ENCODE data around the gene TUBG1.

Gene TUBG1

DNA sequence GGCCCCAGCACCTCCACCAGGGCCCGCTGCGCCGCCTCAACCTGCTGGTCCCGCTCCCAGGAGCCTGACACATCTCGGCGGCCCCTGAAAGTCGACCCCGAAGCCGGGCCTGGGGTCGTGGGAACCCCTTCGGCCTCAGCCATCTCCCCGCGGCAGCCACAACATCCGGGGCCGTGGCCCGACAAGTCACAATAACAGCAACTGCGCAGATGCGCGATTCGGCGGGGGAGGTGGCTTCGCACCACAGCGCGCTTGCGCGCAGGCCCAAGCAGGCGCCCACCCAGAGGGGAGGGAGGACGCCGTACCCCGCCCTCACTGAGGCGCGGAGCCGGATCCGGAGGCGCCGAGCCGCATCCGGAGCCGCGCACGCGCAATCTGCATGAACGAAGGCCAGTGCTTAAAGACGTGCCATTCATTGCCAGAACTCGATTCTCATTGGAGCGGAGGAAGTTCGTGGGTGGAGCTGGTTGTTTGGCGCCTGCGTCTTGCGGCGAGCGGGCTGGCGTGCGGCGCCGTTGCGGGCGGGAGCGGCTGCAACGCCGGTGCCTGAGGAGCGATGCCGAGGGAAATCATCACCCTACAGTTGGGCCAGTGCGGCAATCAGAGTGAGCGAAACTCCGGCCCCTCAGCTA, at the start of gene TUBG1, which contains the start of gene RETREG3:
TUBG1 (plus strand) TSS at position 502 of the 632 bp plus-strand sequence; CDS start at position 557, 55 bp downstream.
RETREG3 (minus strand) TSS at position 193 of the 632 bp plus-strand sequence; CDS start at position 143, 50 bp downstream.
- H3K27me3 ChIP-seq (ENCODE audit: insufficient read depth, poor library complexity, severe bottlenecking), result no peaks in the 10 kb centered on the region
- peaks cover 3% of the 10 kb centered on the region for H3K4me1 ChIP-seq (ENCODE audit: insufficient read depth, poor library complexity, severe bottlenecking)
- peak within 1 kb of the TSS; percentile 77 for H3K27ac ChIP-seq (ENCODE audit: poor library complexity, severe bottlenecking)
- peak; percentile 86 for ATAC-seq (ENCODE audit: low read depth)
- H3K36me3 ChIP-seq (ENCODE audit: low read depth), result peaks cover 35% of the 10 kb centered on the region
- peak; percentile 98 for DNase-seq (ENCODE audit: low spot score)
- H3K4me3 ChIP-seq (ENCODE audit: severe bottlenecking), result peak within 1 kb of the TSS; percentile 61
- no peaks in the 10 kb centered on the region for H3K9me3 ChIP-seq (ENCODE audit: severe bottlenecking)
- no peak for TF ChIP-seq CTCF (IDR thresholded peaks at IDR 0.05; ENCODE audit: poor library complexity, severe bottlenecking)

DNA sequence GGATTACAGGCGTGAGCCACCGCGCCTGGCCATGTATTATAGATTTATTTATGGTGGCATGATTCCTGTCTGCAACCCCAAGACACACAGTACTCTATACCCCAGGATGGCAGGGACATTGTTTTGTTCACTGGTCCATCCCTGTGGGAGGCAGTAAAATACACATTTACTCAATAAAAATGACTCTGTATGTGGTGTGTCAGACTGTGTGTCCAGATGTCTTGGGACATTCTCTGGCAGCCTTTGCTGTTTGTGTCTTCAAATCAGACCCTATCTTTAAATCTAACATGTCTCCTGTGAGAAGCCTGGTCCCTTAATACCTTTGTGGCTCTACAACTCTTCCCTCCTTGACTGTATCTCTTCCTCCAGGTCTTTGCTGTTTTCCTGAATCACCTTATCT, 49.2 kb upstream of the TUBG1 start:
- no peak overlapping the region for H3K27ac ChIP-seq (ENCODE audit: poor library complexity, severe bottlenecking)
- no peak for TF ChIP-seq CTCF (IDR thresholded peaks at IDR 0.05; ENCODE audit: poor library complexity, severe bottlenecking)
- H3K9me3 ChIP-seq (ENCODE audit: severe bottlenecking), result no peaks in the 10 kb centered on the region
- no peaks in the 10 kb centered on the region for H3K27me3 ChIP-seq (ENCODE audit: insufficient read depth, poor library complexity, severe bottlenecking)
- no peak overlapping the region for H3K4me3 ChIP-seq (ENCODE audit: severe bottlenecking)
- ATAC-seq (ENCODE audit: low read depth) (no peak), DNase-seq (ENCODE audit: low spot score) (no peak)
- no peaks in the 10 kb centered on the region for H3K4me1 ChIP-seq (ENCODE audit: insufficient read depth, poor library complexity, severe bottlenecking)
- peaks cover 18% of the 10 kb centered on the region for H3K36me3 ChIP-seq (ENCODE audit: low read depth)

GRCh38 chr17:42561897-42562387, 47.5 kb upstream of the TUBG1 start, which contains the start of gene COASY:
Gene COASY, plus strand, starts transcription at chr17:42562148. Its CDS starts 475 bp downstream, at chr17:42562623.
- ATAC-seq (ENCODE audit: low read depth) (peak; percentile 70), DNase-seq (ENCODE audit: low spot score) (peak; percentile 97)

DNA sequence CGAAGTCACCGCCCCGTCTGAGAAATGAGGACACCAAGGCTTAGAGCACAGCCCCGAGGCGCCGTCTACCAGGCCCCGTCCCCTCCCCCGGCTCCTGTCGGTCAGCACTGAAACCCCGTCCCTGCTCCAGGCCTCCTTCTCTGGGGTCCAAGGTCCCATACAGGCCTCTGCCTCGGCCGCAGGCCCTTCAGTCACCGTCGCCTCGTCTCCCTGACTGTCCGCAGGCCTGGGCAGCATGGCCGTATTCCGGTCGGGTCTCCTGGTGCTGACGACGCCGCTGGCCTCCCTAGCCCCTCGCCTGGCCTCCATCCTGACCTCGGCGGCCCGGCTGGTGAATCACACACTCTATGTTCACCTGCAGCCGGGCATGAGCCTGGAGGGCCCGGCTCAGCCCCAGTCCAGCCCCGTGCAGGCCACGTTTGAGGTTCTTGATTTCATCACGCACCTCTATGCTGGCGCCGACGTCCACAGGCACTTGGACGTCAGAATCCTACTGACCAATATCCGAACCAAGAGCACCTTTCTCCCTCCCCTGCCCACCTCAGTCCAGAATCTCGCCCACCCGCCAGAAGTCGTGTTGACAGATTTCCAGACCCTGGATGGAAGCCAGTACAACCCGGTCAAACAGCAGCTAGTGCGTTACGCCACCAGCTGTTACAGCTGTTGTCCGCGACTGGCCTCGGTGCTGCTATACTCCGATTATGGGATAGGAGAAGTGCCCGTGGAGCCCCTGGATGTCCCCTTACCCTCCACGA, 46.9 kb upstream of the TUBG1 start:
- DNase-seq (ENCODE audit: low spot score) (no peak), ATAC-seq (ENCODE audit: low read depth) (peak; percentile 31)
- H3K4me1 ChIP-seq (ENCODE audit: insufficient read depth, poor library complexity, severe bottlenecking), result peaks cover 2% of the 10 kb centered on the region
- no peaks in the 10 kb centered on the region for H3K9me3 ChIP-seq (ENCODE audit: severe bottlenecking)
- no peak for TF ChIP-seq CTCF (IDR thresholded peaks at IDR 0.05; ENCODE audit: poor library complexity, severe bottlenecking)
- peak overlapping the region; percentile 72 for H3K27ac ChIP-seq (ENCODE audit: poor library complexity, severe bottlenecking)
- peaks cover 29% of the 10 kb centered on the region for H3K36me3 ChIP-seq (ENCODE audit: low read depth)
- no peaks in the 10 kb centered on the region for H3K27me3 ChIP-seq (ENCODE audit: insufficient read depth, poor library complexity, severe bottlenecking)
- H3K4me3 ChIP-seq (ENCODE audit: severe bottlenecking), result peak overlapping the region; percentile 93

More at GRCh38 chr17:42561897-42562387, 47.5 kb upstream of the TUBG1 start, which contains the start of gene COASY:
- Histone ChIP-seq H3K27me3 (ENCODE audit: insufficient read depth, poor library complexity, severe bottlenecking) (no peaks in the 10 kb centered on the region), H3K4me3 (ENCODE audit: severe bottlenecking) (peak within 1 kb of the TSS; percentile 93), H3K4me1 (ENCODE audit: insufficient read depth, poor library complexity, severe bottlenecking) (peaks cover 2% of the 10 kb centered on the region), H3K27ac (ENCODE audit: poor library complexity, severe bottlenecking) (peak within 1 kb of the TSS; percentile 72), H3K9me3 (ENCODE audit: severe bottlenecking) (no peaks in the 10 kb centered on the region), H3K36me3 (ENCODE audit: low read depth) (peaks cover 29% of the 10 kb centered on the region)
- TF ChIP-seq CTCF (IDR thresholded peaks at IDR 0.05; ENCODE audit: poor library complexity, severe bottlenecking), result no peak

All from RWPE2 (cell line).